Measurements from ENCODE around the gene CPNE4.

CPNE4 gene

DNA sequence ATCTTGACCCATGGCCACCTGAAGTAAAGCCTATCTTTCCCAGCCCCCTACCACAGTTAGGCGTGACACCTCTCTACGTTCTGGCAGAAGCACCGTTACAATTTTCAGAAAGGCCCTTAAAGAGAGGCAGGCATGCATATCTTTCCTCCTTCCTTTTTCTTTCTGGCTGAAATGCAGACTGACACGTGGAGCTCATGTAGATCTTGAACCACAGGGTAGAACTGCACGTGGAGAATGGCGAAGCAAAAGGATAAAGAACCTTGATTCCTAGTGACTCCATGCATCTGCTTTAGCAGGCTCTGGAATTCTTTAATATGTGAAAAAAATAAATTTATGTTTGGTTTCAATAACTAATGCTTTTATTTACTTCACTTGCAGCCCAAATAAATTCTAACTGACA, 166.6 kb downstream of the CPNE4 start:
- DNase-seq (ENCODE audit: low read depth): no peak
- in situ Hi-C loops (cut with HindIII; ENCODE audit: low sequenced_read_pairs): no loop called here
- no peak overlapping the region for H3K4me3 ChIP-seq (ENCODE audit: low read depth, low read length)
- no peak for TF ChIP-seq CTCF (IDR thresholded peaks at IDR 0.05; ENCODE audit: low read depth, low read length, missing control alignments)

DNA sequence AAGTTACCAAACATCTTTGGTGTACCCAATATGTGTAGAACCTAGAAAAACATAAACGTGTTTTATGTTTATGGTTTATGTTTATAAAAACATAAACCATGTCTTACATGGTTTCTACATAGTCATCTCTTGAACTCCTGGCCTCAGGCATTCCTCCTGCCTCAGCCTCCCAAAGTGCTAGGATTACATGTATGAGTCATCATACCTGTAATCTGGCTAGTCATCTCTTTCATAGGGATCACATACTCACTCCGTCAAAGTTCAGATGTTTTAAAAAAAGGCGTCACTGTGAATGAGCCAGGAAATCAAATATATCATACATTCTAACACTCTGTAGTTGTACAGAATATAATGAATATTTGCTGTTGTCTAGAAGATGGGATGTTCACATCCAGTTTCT, 178.6 kb downstream of the CPNE4 start:
- H3K4me3 ChIP-seq (ENCODE audit: low read depth, low read length): no peak overlapping the region
- in situ Hi-C loops (cut with HindIII; ENCODE audit: low sequenced_read_pairs): no loop called here
- TF ChIP-seq CTCF (IDR thresholded peaks at IDR 0.05; ENCODE audit: low read depth, low read length, missing control alignments): no peak
- no peak for DNase-seq (ENCODE audit: low read depth)

DNA sequence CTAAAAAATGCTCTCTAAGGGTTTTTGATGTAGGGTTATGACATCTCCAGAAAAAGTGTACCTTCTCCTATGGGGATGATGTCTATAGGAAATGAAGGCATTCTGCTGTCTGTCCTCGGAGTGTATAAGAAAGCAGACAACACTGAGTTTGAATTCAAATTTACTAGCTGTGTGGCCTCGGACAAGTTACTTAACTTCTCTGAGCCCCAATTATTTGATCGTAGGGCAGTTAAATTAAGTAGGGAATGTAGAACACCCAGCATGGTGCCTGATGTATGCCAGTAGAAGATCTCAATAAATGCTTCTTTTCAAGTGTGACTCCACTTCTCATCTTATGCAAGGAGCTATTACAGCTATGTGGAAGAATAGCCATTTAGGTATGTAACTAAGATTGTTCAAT, 184.6 kb downstream of the CPNE4 start:
- no peak for DNase-seq (ENCODE audit: low read depth)
- in situ Hi-C loops (cut with HindIII; ENCODE audit: low sequenced_read_pairs): no loop called here
- no peak for TF ChIP-seq CTCF (IDR thresholded peaks at IDR 0.05; ENCODE audit: low read depth, low read length, missing control alignments)

GRCh38 chr3:131849616-131850015, 185.2 kb downstream of the CPNE4 start:
- in situ Hi-C loops (cut with HindIII; ENCODE audit: low sequenced_read_pairs): no loop called here
- TF ChIP-seq CTCF (IDR thresholded peaks at IDR 0.05; ENCODE audit: low read depth, low read length, missing control alignments): no peak
- no peak overlapping the region for H3K4me3 ChIP-seq (ENCODE audit: low read depth, low read length)
- no peak for DNase-seq (ENCODE audit: low read depth)

More for the DNA sequence above, 184.6 kb downstream of the CPNE4 start:
- no peak overlapping the region for H3K4me3 ChIP-seq (ENCODE audit: low read depth, low read length)

GRCh38 chr3:131847966-131848510, 186.8 kb downstream of the CPNE4 start:
- DNase-seq (ENCODE audit: low read depth): no peak
- in situ Hi-C loops (cut with HindIII; ENCODE audit: low sequenced_read_pairs): no loop called here
- no peak for TF ChIP-seq CTCF (IDR thresholded peaks at IDR 0.05; ENCODE audit: low read depth, low read length, missing control alignments)
- H3K4me3 ChIP-seq (ENCODE audit: low read depth, low read length): no peak overlapping the region

- TF ChIP-seq CTCF (IDR thresholded peaks at IDR 0.05; ENCODE audit: low read depth, low read length, missing control alignments): no peak
- in situ Hi-C loops (cut with HindIII; ENCODE audit: low sequenced_read_pairs): no loop called here
- no peak overlapping the region for H3K4me3 ChIP-seq (ENCODE audit: low read depth, low read length)
- no peak for DNase-seq (ENCODE audit: low read depth)
Measured at GRCh38 chr3:131846296-131846924, 188.4 kb downstream of the CPNE4 start.
